ENCODE results near the gene ORAI3.

- TF ChIP-seq GATA3 (IDR thresholded peaks at IDR 0.05; ENCODE audit: low read depth, low read length) (no peak), GATA2 (IDR thresholded peaks at IDR 0.05; ENCODE audit: low read depth, low read length) (no peak)
These were observed 43.5 kb downstream of the ORAI3 start for GRCh38 chr16:30992276-30992780.

Measured in SH-SY5Y (cell line).